ENCODE results near the gene AP2S1. TPM values are rescaled to one million over a fixed set of nuclear protein-coding genes. Genes with fewer than 3 reads are reported as not detected.

Gene AP2S1
- total RNA-seq, result 184 and 247 TPM in 2 replicates

GRCh38 chr19:46850228-46851203, at the start of gene AP2S1:
Gene AP2S1, minus strand, starts transcription at chr19:46850846. Its CDS starts 80 bp downstream, at chr19:46850766.

GRCh38 chr19:46860846-46861690, 10.4 kb upstream of the AP2S1 start, which contains the start of gene ARHGAP35:
Gene ARHGAP35, plus strand, starts transcription at chr19:46860997. Its CDS starts 57,679 bp downstream, at chr19:46918676.

GRCh38 chr19:46788262-46788967, 62.2 kb downstream of the AP2S1 start, which contains the start of gene SLC1A5:
Gene SLC1A5, minus strand, starts transcription at chr19:46788594. Its CDS starts 629 bp downstream, at chr19:46787965.

Other genes with a start within 250 kb of the AP2S1 start
- 146 and 342 TPM in 2 replicates for gene CALM3, start 249.5 kb downstream of the AP2S1 start, total RNA-seq
- gene PTGIR, start 225.8 kb downstream of the AP2S1 start, total RNA-seq, result 6.8 and 9.1 TPM in 2 replicates
- gene GNG8, start 214.6 kb downstream of the AP2S1 start, total RNA-seq, result not detected in 2 replicates
- gene DACT3, start 189.7 kb downstream of the AP2S1 start, total RNA-seq, result 2.2 and 5.0 TPM in 2 replicates
- gene PRKD2, start 133.7 kb downstream of the AP2S1 start, total RNA-seq, result 11.0 and 28.1 TPM in 2 replicates
- gene FKRP, start 104.8 kb downstream of the AP2S1 start, total RNA-seq, result 30.0 and 34.6 TPM in 2 replicates
- 43.7 and 73.4 TPM in 2 replicates for gene STRN4, start 104.4 kb downstream of the AP2S1 start, total RNA-seq
- gene SLC1A5, start 62.3 kb downstream of the AP2S1 start, total RNA-seq, result 153 and 200 TPM in 2 replicates
- gene ARHGAP35, start 10.2 kb upstream of the AP2S1 start, total RNA-seq, result 33.9 and 46.8 TPM in 2 replicates
- 0.09 and 0.30 TPM in 2 replicates for gene NPAS1, start 169.0 kb upstream of the AP2S1 start, total RNA-seq
- 7.9 and 15.4 TPM in 2 replicates for gene TMEM160, start 197.8 kb upstream of the AP2S1 start, total RNA-seq